Measurements from ENCODE around the gene MYL2. TPM values are rescaled to one million over a fixed set of nuclear protein-coding genes. Genes with fewer than 3 reads are reported as not detected.

The MYL2 gene
- total RNA-seq, 4 donors from 2014 or later, result 2.7 TPM; not detected in 3

- H3K27ac ChIP-seq, result no peak overlapping the region
- no peaks in the 10 kb centered on the region for H3K27me3 ChIP-seq
- TF ChIP-seq CTCF (IDR thresholded peaks at IDR 0.05) (no peak), POLR2A (IDR thresholded peaks at IDR 0.05) (no peak)
- no peak for DNase-seq
- no peaks in the 10 kb centered on the region for H3K4me1 ChIP-seq
- no peaks in the 10 kb centered on the region for H3K36me3 ChIP-seq
- intact Hi-C loops (cut with DNase I; ENCODE audit: low total_unique reads), result no loop called here
- no peak overlapping the region for H3K4me3 ChIP-seq
- H3K9me3 ChIP-seq, result no peaks in the 10 kb centered on the region
These were observed 2.9 kb downstream of the MYL2 start for GRCh38 chr12:110917467-110917866.

GRCh38 chr12:110916295-110916875 lies 4.0 kb downstream of the MYL2 start:
- intact Hi-C loops (cut with DNase I; ENCODE audit: low total_unique reads), result no loop called here

GRCh38 chr12:110913119-110914056 lies 7.0 kb downstream of the MYL2 start:
- TF ChIP-seq CTCF (IDR thresholded peaks at IDR 0.05) (no peak), POLR2A (IDR thresholded peaks at IDR 0.05) (no peak)
- Histone ChIP-seq H3K27ac (no peak overlapping the region), H3K9me3 (no peaks in the 10 kb centered on the region), H3K4me3 (no peak overlapping the region), H3K27me3 (no peaks in the 10 kb centered on the region), H3K36me3 (no peaks in the 10 kb centered on the region), H3K4me1 (no peaks in the 10 kb centered on the region)
- no peak for DNase-seq
- intact Hi-C loops (cut with DNase I; ENCODE audit: low total_unique reads), result no loop called here

More at GRCh38 chr12:110916295-110916875, 4.0 kb downstream of the MYL2 start:
- Histone ChIP-seq H3K27me3 (no peaks in the 10 kb centered on the region), H3K4me3 (no peak overlapping the region), H3K9me3 (no peaks in the 10 kb centered on the region), H3K36me3 (no peaks in the 10 kb centered on the region), H3K4me1 (no peaks in the 10 kb centered on the region), H3K27ac (no peak overlapping the region)
- no peak for TF ChIP-seq CTCF (IDR thresholded peaks at IDR 0.05)
- TF ChIP-seq POLR2A (IDR thresholded peaks at IDR 0.05), result no peak
- no peak for DNase-seq

GRCh38 chr12:110912263-110912662 lies 8.1 kb downstream of the MYL2 start:
- H3K27ac ChIP-seq, result no peak overlapping the region
- no peaks in the 10 kb centered on the region for H3K9me3 ChIP-seq
- H3K4me1 ChIP-seq, result no peaks in the 10 kb centered on the region
- DNase-seq, result no peak
- TF ChIP-seq CTCF (IDR thresholded peaks at IDR 0.05), result no peak
- TF ChIP-seq POLR2A (IDR thresholded peaks at IDR 0.05), result no peak
- no peaks in the 10 kb centered on the region for H3K36me3 ChIP-seq
- no peaks in the 10 kb centered on the region for H3K27me3 ChIP-seq
- intact Hi-C loops (cut with DNase I; ENCODE audit: low total_unique reads), result no loop called here
- H3K4me3 ChIP-seq, result no peak overlapping the region

Measured in uterus (tissue), 4 donors.